ENCODE measurements around the gene CDH12. TPM values are rescaled to one million over a fixed set of nuclear protein-coding genes. Genes with fewer than 3 reads are reported as not detected.
"Not testable (repeated sequence)": the region's sequence is repeated elsewhere in the genome, so short reads cannot be mapped to it uniquely, and the experiment has no call there.

Gene CDH12
- total RNA-seq, 1 donor from 2014 or later: not detected

GRCh38 chr5:22354956-22355355 is 498.2 kb downstream of the CDH12 start:
- no peak for DNase-seq
- no peak for ATAC-seq
- intact Hi-C loops (cut with micrococcal nuclease): no loop called here

DNA sequence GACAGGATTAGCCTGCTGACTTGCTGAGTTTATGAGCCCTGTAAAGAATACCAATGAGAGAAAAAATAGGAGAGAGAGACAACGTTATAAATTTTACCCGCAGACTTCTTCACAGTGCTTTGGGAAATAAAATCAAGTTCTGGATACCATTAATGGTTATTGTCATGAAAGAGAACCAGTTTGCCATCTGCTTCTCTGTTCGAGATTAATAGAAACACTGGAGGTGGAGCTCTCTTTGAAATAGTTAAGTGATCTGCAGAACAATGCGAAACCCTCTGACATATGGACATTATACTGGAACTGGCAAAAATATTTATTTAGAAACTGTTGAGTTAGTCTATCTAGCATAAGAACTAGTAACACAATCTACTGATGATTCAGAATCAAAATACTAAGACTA is 500.7 kb downstream of the CDH12 start:
- ATAC-seq: no peak
- intact Hi-C loops (cut with micrococcal nuclease): no loop called here
- DNase-seq: no peak

- ATAC-seq: no peak
- intact Hi-C loops (cut with micrococcal nuclease): no loop called here
- DNase-seq: no peak
Measured at GRCh38 chr5:22351178-22351577, 502.0 kb downstream of the CDH12 start.

GRCh38 chr5:22348027-22348426 is 505.1 kb downstream of the CDH12 start:
- ATAC-seq: no peak
- intact Hi-C loops (cut with micrococcal nuclease): no loop called here
- DNase-seq: no peak

DNA sequence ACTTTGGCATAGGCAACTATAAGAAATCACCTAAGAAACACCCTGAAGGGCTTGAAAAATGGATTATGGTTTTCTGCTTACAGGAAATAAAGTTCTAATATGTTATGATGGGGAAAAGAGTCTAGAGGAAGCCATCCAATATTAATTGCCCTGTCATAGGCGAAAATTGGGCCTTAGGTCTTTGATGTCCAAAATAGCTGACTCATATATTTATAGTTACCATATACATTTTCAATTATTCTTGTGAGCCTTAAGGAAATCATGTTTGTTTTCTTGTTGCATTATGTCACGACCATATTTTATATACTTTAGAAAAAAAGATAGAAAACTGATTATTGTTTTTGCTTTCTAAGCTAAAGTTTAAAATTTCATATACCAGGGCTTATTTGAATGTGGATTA is 509.1 kb downstream of the CDH12 start:
- intact Hi-C loops (cut with micrococcal nuclease): no loop called here
- no peak for ATAC-seq
- no peak for DNase-seq

- ATAC-seq: no peak
- intact Hi-C loops (cut with micrococcal nuclease): no loop called here
- no peak for DNase-seq
Measured at GRCh38 chr5:22341406-22341805, 511.7 kb downstream of the CDH12 start.

GRCh38 chr5:22332949-22333348 is 520.2 kb downstream of the CDH12 start:
- ATAC-seq; intact Hi-C loops (cut with micrococcal nuclease); DNase-seq: not testable (repeated sequence)

DNA sequence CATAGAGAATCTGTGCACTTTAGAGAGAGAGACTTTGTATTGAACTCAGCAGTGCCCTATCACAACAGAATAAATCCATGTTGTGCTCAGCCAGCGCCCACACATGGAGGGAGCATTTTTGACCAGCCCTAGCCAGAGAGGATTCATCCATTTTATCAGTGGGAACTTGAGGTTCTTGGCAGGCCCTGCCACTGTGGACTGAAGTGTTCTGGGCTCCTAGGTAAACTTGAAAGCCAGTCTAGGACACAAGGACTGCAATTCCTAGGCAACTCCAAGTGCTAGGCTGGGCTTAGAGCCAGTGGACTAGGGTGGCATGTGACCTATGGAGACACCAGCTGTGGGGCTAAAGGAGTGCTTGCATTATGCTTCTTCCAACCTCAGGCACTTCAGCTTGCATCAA is 523.5 kb downstream of the CDH12 start:
- no peak for DNase-seq
- ATAC-seq: no peak
- intact Hi-C loops (cut with micrococcal nuclease): no loop called here

GRCh38 chr5:22319798-22320197 is 533.3 kb downstream of the CDH12 start:
- no peak for ATAC-seq
- intact Hi-C loops (cut with micrococcal nuclease): no loop called here
- DNase-seq: no peak

GRCh38 chr5:22316294-22316693 is 536.9 kb downstream of the CDH12 start:
- intact Hi-C loops (cut with micrococcal nuclease): no loop called here
- no peak for DNase-seq
- ATAC-seq: no peak

DNA sequence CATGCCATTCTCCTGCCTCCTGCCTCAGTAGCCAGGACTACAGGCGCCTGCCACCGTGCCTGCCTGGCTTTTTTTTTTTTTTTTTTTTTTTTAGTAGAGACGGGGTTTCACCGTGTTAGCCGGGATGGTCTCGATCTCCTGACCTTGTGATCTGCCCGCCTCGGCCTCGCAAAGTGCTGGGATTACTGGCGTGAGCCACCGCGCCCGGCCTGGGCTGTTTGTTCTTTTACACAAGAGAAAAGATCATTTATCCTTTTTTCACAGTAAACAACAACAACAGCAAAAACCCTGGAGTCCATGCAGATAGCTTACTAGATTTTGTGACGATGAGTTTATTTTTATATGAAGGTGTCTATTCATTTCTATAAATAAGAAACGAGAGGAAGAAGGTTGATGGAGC is 538.1 kb downstream of the CDH12 start:
- ATAC-seq; intact Hi-C loops (cut with micrococcal nuclease); DNase-seq: not testable (repeated sequence)

GRCh38 chr5:22314548-22314947 is 538.6 kb downstream of the CDH12 start:
- intact Hi-C loops (cut with micrococcal nuclease): no loop called here
- no peak for DNase-seq
- no peak for ATAC-seq

DNA sequence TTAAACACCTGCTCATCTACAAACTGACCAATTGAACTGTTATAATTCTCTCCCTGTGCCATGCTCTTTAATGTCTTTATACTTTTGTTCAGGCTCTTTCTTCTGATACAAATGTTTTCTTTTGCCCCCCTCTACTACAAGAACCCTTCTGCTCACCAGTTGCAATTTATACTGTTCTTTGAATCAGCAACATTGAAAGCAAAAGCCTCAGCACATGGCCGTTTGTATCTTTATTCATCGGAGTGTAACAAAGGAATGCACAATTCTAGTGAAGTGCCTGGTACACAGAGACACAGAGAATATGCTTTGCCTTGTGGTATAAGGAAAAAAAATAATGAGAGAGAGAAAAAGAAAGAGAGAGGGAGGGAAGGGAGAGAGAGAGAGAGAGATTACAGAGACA is 547.1 kb downstream of the CDH12 start:
- DNase-seq (no peak), ATAC-seq (no peak)
- intact Hi-C loops (cut with micrococcal nuclease): no loop called here

- ATAC-seq: no peak
- intact Hi-C loops (cut with micrococcal nuclease): no loop called here
Measured at GRCh38 chr5:22295832-22296231, 557.3 kb downstream of the CDH12 start.

DNA sequence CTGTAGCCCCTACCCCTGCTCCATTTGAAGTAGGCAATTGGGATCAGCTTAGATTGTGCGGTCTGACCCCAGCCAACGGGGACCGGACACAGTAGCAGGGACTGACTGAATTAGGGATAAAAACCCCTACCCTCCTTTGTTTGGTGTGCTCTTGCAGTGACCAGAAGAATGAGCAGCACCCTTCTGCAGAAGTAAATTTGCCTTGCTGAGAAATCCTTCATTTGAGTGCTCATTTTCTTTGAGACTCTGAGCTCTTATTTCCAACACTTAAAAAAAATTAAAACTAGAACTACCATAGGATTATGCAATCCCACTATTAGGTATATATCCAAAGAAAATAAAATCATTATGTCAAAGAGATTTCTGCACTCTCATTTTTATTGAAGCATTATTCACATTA is 560.0 kb downstream of the CDH12 start:
- no peak for DNase-seq
- intact Hi-C loops (cut with micrococcal nuclease): no loop called here
- no peak for ATAC-seq

More at GRCh38 chr5:22295832-22296231, 557.3 kb downstream of the CDH12 start:
- DNase-seq: no peak

DNA sequence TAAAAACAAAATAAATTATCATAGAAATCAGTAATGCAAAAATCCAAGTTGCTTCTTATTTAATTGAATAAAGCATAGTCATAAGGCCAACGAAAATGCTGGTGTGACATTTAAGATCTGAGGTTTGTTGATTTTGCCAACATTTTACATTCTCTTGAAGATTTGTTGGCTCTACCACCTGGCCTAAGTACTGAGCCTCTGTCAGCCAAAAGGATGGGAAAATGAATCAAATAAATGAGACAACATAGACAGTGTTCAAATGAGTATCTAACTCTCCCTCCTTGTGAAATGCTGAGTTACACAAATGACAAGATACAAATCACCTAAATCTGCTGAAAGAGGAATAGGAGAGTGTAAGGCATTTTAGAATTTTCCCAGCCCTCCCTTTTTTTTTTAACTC is 575.0 kb downstream of the CDH12 start:
- DNase-seq (no peak), ATAC-seq (no peak)
- intact Hi-C loops (cut with micrococcal nuclease): no loop called here

- ATAC-seq (no peak), DNase-seq (no peak)
- intact Hi-C loops (cut with micrococcal nuclease): no loop called here
Measured at GRCh38 chr5:22277006-22277405, 576.1 kb downstream of the CDH12 start.

GRCh38 chr5:22265855-22266254 is 587.3 kb downstream of the CDH12 start:
- ATAC-seq; DNase-seq; intact Hi-C loops (cut with micrococcal nuclease): not testable (repeated sequence)

- intact Hi-C loops (cut with micrococcal nuclease): no loop called here
- ATAC-seq: no peak
- DNase-seq: no peak
Measured at GRCh38 chr5:22258139-22258538, 595.0 kb downstream of the CDH12 start.

GRCh38 chr5:22250528-22250927 is 602.6 kb downstream of the CDH12 start:
- ATAC-seq (no peak), DNase-seq (no peak)
- intact Hi-C loops (cut with micrococcal nuclease): no loop called here

DNA sequence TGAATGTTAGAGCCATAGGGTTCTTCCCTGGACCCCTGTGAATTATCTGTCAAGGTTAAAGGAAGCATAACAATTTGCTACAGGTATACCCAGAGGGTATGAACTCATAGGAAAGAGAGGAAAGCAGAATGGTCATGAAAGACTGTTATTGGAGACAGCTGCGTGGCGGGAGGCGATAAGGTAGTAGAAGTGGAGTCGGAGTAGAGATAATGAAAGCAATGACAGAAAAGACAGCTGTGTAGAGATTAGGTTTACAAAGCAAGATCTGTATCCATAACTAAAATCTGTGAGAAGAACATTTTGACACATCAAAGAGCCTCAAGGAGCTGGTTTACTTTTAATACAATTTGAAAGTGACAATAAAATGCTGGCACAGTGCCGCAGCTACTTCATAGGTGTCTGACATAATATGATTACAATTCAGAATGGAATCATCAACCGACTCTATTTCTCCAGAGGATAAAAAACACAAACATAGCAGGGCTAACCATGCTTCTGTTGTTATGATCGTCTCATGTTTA is 603.9 kb downstream of the CDH12 start:
- no peak for DNase-seq
- ATAC-seq: no peak
- intact Hi-C loops (cut with micrococcal nuclease): no loop called here

DNA sequence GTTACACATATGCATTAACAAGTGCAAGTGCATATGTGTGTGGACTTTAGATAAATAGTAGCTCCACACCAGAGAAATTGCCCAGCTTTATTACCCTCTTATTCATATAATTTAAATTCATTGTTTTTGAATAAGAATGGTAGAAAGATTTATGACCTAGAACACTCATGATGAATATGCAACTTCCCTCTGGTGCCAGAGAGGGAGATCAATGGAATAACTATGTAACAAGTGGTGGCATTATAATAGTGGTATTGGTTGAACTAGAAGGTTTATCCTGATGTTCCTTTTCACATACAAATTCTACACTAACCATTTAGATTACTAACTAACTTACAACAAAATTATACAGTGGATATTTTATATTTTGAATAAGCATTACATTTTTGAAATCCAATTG is 607.4 kb downstream of the CDH12 start:
- DNase-seq (no peak), ATAC-seq (no peak)
- intact Hi-C loops (cut with micrococcal nuclease): no loop called here

Data from left ventricle myocardium superior (tissue), 1 donor.